Measurements from ENCODE around the gene BTBD2. TPM values are rescaled to one million over a fixed set of nuclear protein-coding genes. Genes with fewer than 3 reads are reported as not detected.
"Not testable (repeated sequence)": the region's sequence is repeated elsewhere in the genome, so short reads cannot be mapped to it uniquely, and the experiment has no call there.

The BTBD2 gene
- polyA plus RNA-seq, 2 donors, result 40.0 to 48.9 TPM

DNA sequence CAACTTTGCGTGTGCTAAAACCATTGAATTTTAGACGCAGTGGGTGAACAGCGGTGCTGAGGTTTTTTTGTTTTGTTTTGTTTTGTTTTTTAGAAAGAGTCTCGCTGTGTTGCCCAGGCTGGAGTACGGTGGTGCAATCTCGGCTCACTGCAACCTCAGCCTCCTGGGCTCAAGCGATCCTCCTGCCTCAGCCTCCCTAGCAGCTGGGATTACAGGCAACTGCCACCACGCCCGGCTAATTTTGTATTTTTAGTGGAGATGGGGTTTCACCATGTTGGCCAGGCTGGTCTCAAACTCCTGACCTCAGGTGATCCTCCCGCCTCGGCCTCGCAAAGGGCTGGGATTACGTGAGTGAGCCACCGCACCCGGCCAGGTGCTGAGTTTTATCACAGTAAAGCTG is 18.7 kb upstream of the BTBD2 start:
- H3K27me3 ChIP-seq (ENCODE audit: control insufficient read depth in 1 of 2, insufficient read depth in 2 of 2, low read length in 2 of 2); H3K9me3 ChIP-seq (ENCODE audit: control insufficient read depth in 2 of 2, insufficient read depth in 1 of 2, low read depth in 1 of 2, low read length in 1 of 2); H3K36me3 ChIP-seq (ENCODE audit: control insufficient read depth in 2 of 2, insufficient read depth in 2 of 2, low read length in 1 of 2); H3K4me3 ChIP-seq (ENCODE audit: low read depth in 1 of 2, low read length in 2 of 2); H3K4me1 ChIP-seq (ENCODE audit: control insufficient read depth in 2 of 2, insufficient read depth in 2 of 2, low read length in 1 of 2): not testable (repeated sequence)
- peak overlapping the region; percentile 82 to 97 for H3K27ac ChIP-seq (ENCODE audit: low read depth in 2 of 2, low read length in 1 of 2)
- 82 to 90% methylated on average over 15 of the region's 15 CpGs for WGBS, 2 donors

DNA sequence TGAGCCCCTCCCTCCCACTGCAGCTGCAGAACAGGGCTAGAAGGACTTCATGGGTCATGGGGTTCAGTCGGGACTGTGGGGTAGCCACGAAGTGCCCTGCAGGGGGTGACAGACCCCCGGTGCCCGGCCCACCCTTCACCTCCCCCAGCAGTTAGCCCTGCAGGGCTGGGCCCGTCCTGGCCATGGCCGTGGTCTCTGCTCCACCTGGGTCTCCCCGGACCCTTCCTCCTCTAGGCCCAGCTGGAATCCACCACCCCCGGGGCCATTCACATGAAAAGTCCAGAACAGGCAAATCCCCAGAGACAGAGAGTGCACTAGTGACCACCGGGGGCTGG is 18.3 kb upstream of the BTBD2 start:
- H3K4me3 ChIP-seq (ENCODE audit: low read depth in 1 of 2, low read length in 2 of 2), result no peak overlapping the region
- peaks cover 0 to 4% of the 10 kb centered on the region in 2 donors for H3K36me3 ChIP-seq (ENCODE audit: control insufficient read depth in 2 of 2, insufficient read depth in 2 of 2, low read length in 1 of 2)
- peaks cover 0 to 6% of the 10 kb centered on the region in 2 donors for H3K4me1 ChIP-seq (ENCODE audit: control insufficient read depth in 2 of 2, insufficient read depth in 2 of 2, low read length in 1 of 2)
- H3K27ac ChIP-seq (ENCODE audit: low read depth in 2 of 2, low read length in 1 of 2), result peak overlapping the region; percentile 80 to 97
- 65 to 68% methylated on average over 9 of the region's 9 CpGs for WGBS, 2 donors
- H3K9me3 ChIP-seq (ENCODE audit: control insufficient read depth in 2 of 2, insufficient read depth in 1 of 2, low read depth in 1 of 2, low read length in 1 of 2), result peaks cover 0 to 9% of the 10 kb centered on the region in 2 donors
- H3K27me3 ChIP-seq (ENCODE audit: control insufficient read depth in 1 of 2, insufficient read depth in 2 of 2, low read length in 2 of 2), result no peaks in the 10 kb centered on the region

GRCh38 chr19:2033115-2033824 is 17.8 kb upstream of the BTBD2 start:
- peaks cover 0 to 6% of the 10 kb centered on the region in 2 donors for H3K4me1 ChIP-seq (ENCODE audit: control insufficient read depth in 2 of 2, insufficient read depth in 2 of 2, low read length in 1 of 2)
- H3K27ac ChIP-seq (ENCODE audit: low read depth in 2 of 2, low read length in 1 of 2), result peak overlapping the region; percentile 97 to 100
- no peak overlapping the region for H3K4me3 ChIP-seq (ENCODE audit: low read depth in 1 of 2, low read length in 2 of 2)
- no peaks in the 10 kb centered on the region for H3K36me3 ChIP-seq (ENCODE audit: control insufficient read depth in 2 of 2, insufficient read depth in 2 of 2, low read length in 1 of 2)
- no peaks in the 10 kb centered on the region for H3K27me3 ChIP-seq (ENCODE audit: control insufficient read depth in 1 of 2, insufficient read depth in 2 of 2, low read length in 2 of 2)
- WGBS, 2 donors, result 76 to 86% methylated on average over 6 of the region's 6 CpGs
- peaks cover 0 to 9% of the 10 kb centered on the region in 2 donors for H3K9me3 ChIP-seq (ENCODE audit: control insufficient read depth in 2 of 2, insufficient read depth in 1 of 2, low read depth in 1 of 2, low read length in 1 of 2)

- peaks cover 0 to 7% of the 10 kb centered on the region in 2 donors for H3K4me1 ChIP-seq (ENCODE audit: control insufficient read depth in 2 of 2, insufficient read depth in 2 of 2, low read length in 1 of 2)
- peak overlapping the region in 1 of 2 donors; percentile 32 for H3K4me3 ChIP-seq (ENCODE audit: low read depth in 1 of 2, low read length in 2 of 2)
Observed at GRCh38 chr19:2032296-2032941, 16.9 kb upstream of the BTBD2 start.

DNA sequence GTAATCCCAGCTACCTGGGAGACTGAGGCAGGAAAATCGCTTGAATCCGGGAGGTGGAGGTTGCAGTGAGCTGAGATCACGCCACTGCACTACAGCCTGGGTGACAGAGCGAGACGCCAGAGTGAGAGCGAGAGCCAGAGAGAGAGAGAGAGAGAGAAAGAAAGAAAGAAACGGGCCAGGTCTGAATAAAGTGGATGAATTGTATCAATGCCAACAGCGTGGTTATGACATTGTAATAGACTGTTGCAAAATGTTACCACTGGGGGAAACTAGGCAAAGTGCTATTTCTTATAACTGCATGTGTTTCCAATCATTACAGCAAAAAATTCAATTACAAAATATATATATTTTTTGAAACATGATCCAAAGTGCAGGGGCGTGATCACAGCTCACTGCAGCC is 11.8 kb upstream of the BTBD2 start:
- Histone ChIP-seq H3K4me1 (ENCODE audit: control insufficient read depth in 2 of 2, insufficient read depth in 2 of 2, low read length in 1 of 2) (peaks cover 0 to 5% of the 10 kb centered on the region in 2 donors), H3K9me3 (ENCODE audit: control insufficient read depth in 2 of 2, insufficient read depth in 1 of 2, low read depth in 1 of 2, low read length in 1 of 2) (no peaks in the 10 kb centered on the region), H3K27me3 (ENCODE audit: control insufficient read depth in 1 of 2, insufficient read depth in 2 of 2, low read length in 2 of 2) (no peaks in the 10 kb centered on the region), H3K36me3 (ENCODE audit: control insufficient read depth in 2 of 2, insufficient read depth in 2 of 2, low read length in 1 of 2) (no peaks in the 10 kb centered on the region), H3K4me3 (ENCODE audit: low read depth in 1 of 2, low read length in 2 of 2) (no peak overlapping the region), H3K27ac (ENCODE audit: low read depth in 2 of 2, low read length in 1 of 2) (peak overlapping the region in 1 of 2 donors; percentile 16)
- WGBS, 2 donors, result 52 to 59% methylated on average over 9 of the region's 9 CpGs

More at GRCh38 chr19:2032296-2032941, 16.9 kb upstream of the BTBD2 start:
- peak overlapping the region; percentile 97 to 100 for H3K27ac ChIP-seq (ENCODE audit: low read depth in 2 of 2, low read length in 1 of 2)
- H3K36me3 ChIP-seq (ENCODE audit: control insufficient read depth in 2 of 2, insufficient read depth in 2 of 2, low read length in 1 of 2), result no peaks in the 10 kb centered on the region
- H3K9me3 ChIP-seq (ENCODE audit: control insufficient read depth in 2 of 2, insufficient read depth in 1 of 2, low read depth in 1 of 2, low read length in 1 of 2), result peaks cover 0 to 9% of the 10 kb centered on the region in 2 donors
- 6 to 7% methylated on average over 19 of the region's 19 CpGs for WGBS, 2 donors
- H3K27me3 ChIP-seq (ENCODE audit: control insufficient read depth in 1 of 2, insufficient read depth in 2 of 2, low read length in 2 of 2), result no peaks in the 10 kb centered on the region

- WGBS, 2 donors, result 80 to 90% methylated on average over 10 of the region's 10 CpGs
- Histone ChIP-seq H3K4me3 (ENCODE audit: low read depth in 1 of 2, low read length in 2 of 2) (no peak overlapping the region), H3K27me3 (ENCODE audit: control insufficient read depth in 1 of 2, insufficient read depth in 2 of 2, low read length in 2 of 2) (no peaks in the 10 kb centered on the region), H3K4me1 (ENCODE audit: control insufficient read depth in 2 of 2, insufficient read depth in 2 of 2, low read length in 1 of 2) (peaks cover 0 to 6% of the 10 kb centered on the region in 2 donors), H3K27ac (ENCODE audit: low read depth in 2 of 2, low read length in 1 of 2) (no peak overlapping the region), H3K9me3 (ENCODE audit: control insufficient read depth in 2 of 2, insufficient read depth in 1 of 2, low read depth in 1 of 2, low read length in 1 of 2) (no peaks in the 10 kb centered on the region), H3K36me3 (ENCODE audit: control insufficient read depth in 2 of 2, insufficient read depth in 2 of 2, low read length in 1 of 2) (no peaks in the 10 kb centered on the region)
Observed at GRCh38 chr19:2026770-2027169, 11.3 kb upstream of the BTBD2 start.

GRCh38 chr19:2022289-2022688 is 6.8 kb upstream of the BTBD2 start:
- Histone ChIP-seq H3K27me3 (ENCODE audit: control insufficient read depth in 1 of 2, insufficient read depth in 2 of 2, low read length in 2 of 2) (no peaks in the 10 kb centered on the region), H3K36me3 (ENCODE audit: control insufficient read depth in 2 of 2, insufficient read depth in 2 of 2, low read length in 1 of 2) (no peaks in the 10 kb centered on the region), H3K4me1 (ENCODE audit: control insufficient read depth in 2 of 2, insufficient read depth in 2 of 2, low read length in 1 of 2) (peaks cover 2 to 5% of the 10 kb centered on the region in 2 donors), H3K27ac (ENCODE audit: low read depth in 2 of 2, low read length in 1 of 2) (no peak overlapping the region), H3K4me3 (ENCODE audit: low read depth in 1 of 2, low read length in 2 of 2) (no peak overlapping the region), H3K9me3 (ENCODE audit: control insufficient read depth in 2 of 2, insufficient read depth in 1 of 2, low read depth in 1 of 2, low read length in 1 of 2) (no peaks in the 10 kb centered on the region)
- 94 to 96% methylated on average over 2 of the region's 2 CpGs for WGBS, 2 donors

GRCh38 chr19:2021453-2022140 is 6.1 kb upstream of the BTBD2 start:
- 74 to 75% methylated on average over 4 of the region's 4 CpGs for WGBS, 2 donors
- Histone ChIP-seq H3K27me3 (ENCODE audit: control insufficient read depth in 1 of 2, insufficient read depth in 2 of 2, low read length in 2 of 2) (no peaks in the 10 kb centered on the region), H3K27ac (ENCODE audit: low read depth in 2 of 2, low read length in 1 of 2) (peak overlapping the region in 1 of 2 donors; percentile 59)

DNA sequence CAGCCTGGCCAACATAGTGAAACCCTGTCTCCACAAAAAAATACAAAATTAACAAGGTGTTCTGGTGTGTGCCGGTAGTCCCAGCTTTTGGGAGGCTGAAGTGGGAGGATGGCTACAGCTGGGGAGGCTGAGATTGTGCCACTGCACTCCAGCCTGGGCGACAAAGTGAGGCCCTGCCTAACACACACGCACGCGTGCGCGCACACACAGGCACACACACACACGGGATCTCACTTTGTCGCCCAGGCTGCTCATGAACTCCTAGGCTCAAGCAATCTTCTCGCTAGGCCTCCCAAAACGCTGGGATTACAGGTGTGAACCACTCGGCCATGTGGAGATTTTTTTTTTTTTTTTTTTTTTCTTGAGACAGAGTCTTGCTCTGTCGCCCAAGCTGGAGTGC is 3.2 kb upstream of the BTBD2 start:
- no peaks in the 10 kb centered on the region for H3K36me3 ChIP-seq (ENCODE audit: control insufficient read depth in 2 of 2, insufficient read depth in 2 of 2, low read length in 1 of 2)
- WGBS, 2 donors, result 92% methylated on average over 13 of the region's 13 CpGs
- peaks cover 2 to 7% of the 10 kb centered on the region in 2 donors for H3K4me1 ChIP-seq (ENCODE audit: control insufficient read depth in 2 of 2, insufficient read depth in 2 of 2, low read length in 1 of 2)
- H3K27ac ChIP-seq (ENCODE audit: low read depth in 2 of 2, low read length in 1 of 2), result no peak overlapping the region
- H3K4me3 ChIP-seq (ENCODE audit: low read depth in 1 of 2, low read length in 2 of 2), result no peak overlapping the region
- no peaks in the 10 kb centered on the region for H3K27me3 ChIP-seq (ENCODE audit: control insufficient read depth in 1 of 2, insufficient read depth in 2 of 2, low read length in 2 of 2)
- H3K9me3 ChIP-seq (ENCODE audit: control insufficient read depth in 2 of 2, insufficient read depth in 1 of 2, low read depth in 1 of 2, low read length in 1 of 2), result no peaks in the 10 kb centered on the region

More at GRCh38 chr19:2021453-2022140, 6.1 kb upstream of the BTBD2 start:
- Histone ChIP-seq H3K4me3 (ENCODE audit: low read depth in 1 of 2, low read length in 2 of 2) (no peak overlapping the region), H3K36me3 (ENCODE audit: control insufficient read depth in 2 of 2, insufficient read depth in 2 of 2, low read length in 1 of 2) (no peaks in the 10 kb centered on the region), H3K4me1 (ENCODE audit: control insufficient read depth in 2 of 2, insufficient read depth in 2 of 2, low read length in 1 of 2) (peaks cover 2 to 5% of the 10 kb centered on the region in 2 donors), H3K9me3 (ENCODE audit: control insufficient read depth in 2 of 2, insufficient read depth in 1 of 2, low read depth in 1 of 2, low read length in 1 of 2) (no peaks in the 10 kb centered on the region)

All from esophagus (tissue), 2 donors.